Dermis microvascular lymphatic vessel endothelial cell (primary cell): ENCODE results near the gene ADGRG1. TPM values are rescaled to one million over a fixed set of nuclear protein-coding genes. Genes with fewer than 3 reads are reported as not detected.
"Not testable (repeated sequence)": the region's sequence is repeated elsewhere in the genome, so short reads cannot be mapped to it uniquely, and the experiment has no call there.

ENCODE experiments used
- DNase-seq, 2 donors: peaks; one replicate each; pipeline versions ENCODE4 v3.0.0 to v3.0.0-alpha.2; 2010; ENCODE audit warnings: low read depth in 2 of 2
- total RNA-seq: library from RNA; depleted of rRNA; stranded (reverse); fragments of >200 nt; gene quantifications from 2 replicates; pipeline ENCODE4 v1.2.1, GENCODE V29; 2014

ADGRG1 gene
- total RNA-seq, 1 donor from 2014 or later, result 15.3 TPM

GRCh38 chr16:57666353-57667047, 38.1 kb downstream of the ADGRG1 start:
- DNase-seq, result no peak

- peak in 1 of 2 donors; percentile 73 for DNase-seq
Observed at GRCh38 chr16:57667048-57667525, 38.7 kb downstream of the ADGRG1 start.

- peak; percentile 43 to 93 for DNase-seq
Observed at GRCh38 chr16:57667526-57668262, 39.3 kb downstream of the ADGRG1 start.

GRCh38 chr16:57668263-57668571, 39.8 kb downstream of the ADGRG1 start, which contains the start of gene ADGRG3:
ADGRG3 (plus strand) TSS chr16:57668306; CDS start chr16:57668348, 42 bp downstream.
- no peak for DNase-seq

- no peak for DNase-seq
Observed at GRCh38 chr16:57668630-57669475, 40.4 kb downstream of the ADGRG1 start.

- no peak for DNase-seq
Observed at GRCh38 chr16:57669476-57670162, 41.2 kb downstream of the ADGRG1 start.

- DNase-seq, result no peak
Observed at GRCh38 chr16:57670196-57670595, 41.8 kb downstream of the ADGRG1 start.

GRCh38 chr16:57671451-57671850, 43.0 kb downstream of the ADGRG1 start:
- DNase-seq, result not testable (repeated sequence)

- no peak for DNase-seq
Observed at GRCh38 chr16:57672416-57672815, 44.0 kb downstream of the ADGRG1 start.

GRCh38 chr16:57672824-57673223, 44.4 kb downstream of the ADGRG1 start:
- no peak for DNase-seq

- DNase-seq, result peak in 1 of 2 donors; percentile 13
Observed at GRCh38 chr16:57675741-57676551, 47.5 kb downstream of the ADGRG1 start.

- DNase-seq, result no peak
Observed at GRCh38 chr16:57676553-57677085, 48.2 kb downstream of the ADGRG1 start.

GRCh38 chr16:57677622-57678369, 49.4 kb downstream of the ADGRG1 start:
- DNase-seq, result peak; percentile 70 to 93

- DNase-seq, result no peak
Observed at GRCh38 chr16:57679016-57679415, 50.6 kb downstream of the ADGRG1 start.

- DNase-seq, result no peak
Observed at GRCh38 chr16:57679767-57680482, 51.5 kb downstream of the ADGRG1 start.

- no peak for DNase-seq
Observed at GRCh38 chr16:57680842-57681375, 52.5 kb downstream of the ADGRG1 start.

GRCh38 chr16:57681950-57682728, 53.7 kb downstream of the ADGRG1 start:
- no peak for DNase-seq
